OCI-LY1 (cell line): ENCODE data around the gene OLFML1.

Experiments used
- H2AFZ ChIP-seq: fragments of 200-600 bp; sonication (generic), shearing (Covaris generic); 2 replicates; pipeline ENCODE4 v1.6.0; 2014; ENCODE audit warnings: antibody characterized with exemption, mild to moderate bottlenecking, low read length
- H3F3A ChIP-seq: fragments of 200-600 bp; sonication (generic), shearing (Covaris generic); 2 replicates; pipeline ENCODE4 v1.6.0; 2014; ENCODE audit warnings: mild to moderate bottlenecking, antibody characterized with exemption, low read length, moderate library complexity; ENCODE audit not compliant: insufficient read depth
- H3K27ac ChIP-seq: fragments of 200-600 bp; sonication (generic); 2 replicates; pipeline ENCODE4 v1.5.1; 2014; ENCODE audit warnings: low read length, mixed run types, mild to moderate bottlenecking, low read depth; ENCODE audit not compliant: poor library complexity, severe bottlenecking
- H3K27me3 ChIP-seq: fragments of 200-600 bp; sonication (generic); 2 replicates; pipeline ENCODE4 v1.6.0; 2014; ENCODE audit warnings: antibody characterized with exemption, mild to moderate bottlenecking, low read length, moderate library complexity; ENCODE audit not compliant: insufficient read depth
- H3K36me3 ChIP-seq: fragments of 200-600 bp; sonication (generic); 2 replicates; pipeline ENCODE4 v1.6.1; 2014; ENCODE audit warnings: mild to moderate bottlenecking, antibody characterized with exemption, low read length, moderate library complexity, mixed read lengths; ENCODE audit not compliant: insufficient read depth
- H3K4me1 ChIP-seq: fragments of 200-600 bp; sonication (generic); 2 replicates; pipeline ENCODE4 v1.5.1; 2014; ENCODE audit warnings: mild to moderate bottlenecking, low read length, moderate library complexity; ENCODE audit not compliant: insufficient read depth, severe bottlenecking
- H3K4me2 ChIP-seq: fragments of 200-600 bp; sonication (generic), shearing (Covaris generic); 2 replicates; pipeline ENCODE4 v1.6.1; 2014; ENCODE audit warnings: low read length
- H3K4me3 ChIP-seq: fragments of 200-600 bp; sonication (generic); 2 replicates; pipeline ENCODE4 v1.5.1; 2014; ENCODE audit warnings: low read length, low read depth, mild to moderate bottlenecking, mixed read lengths; ENCODE audit not compliant: poor library complexity, severe bottlenecking
- H3K79me2 ChIP-seq: fragments of 200-600 bp; shearing (Covaris generic); 2 replicates; pipeline ENCODE4 v1.6.1; 2016; ENCODE audit warnings: mixed run types, low read length, mixed read lengths; ENCODE audit not compliant: insufficient read depth
- H3K9ac ChIP-seq: fragments of 200-600 bp; sonication (generic), shearing (Covaris generic); 2 replicates; pipeline ENCODE4 v1.6.1; 2014; ENCODE audit warnings: mild to moderate bottlenecking, low read length, mixed read lengths
- H3K9me2 ChIP-seq: fragments of 200-600 bp; sonication (generic), shearing (Covaris generic); 2 replicates; pipeline ENCODE4 v1.6.1; 2014; ENCODE audit warnings: low read depth, mild to moderate bottlenecking, low read length, mixed read lengths
- H3K9me3 ChIP-seq: fragments of 200-600 bp; shearing (Covaris generic); 2 replicates; pipeline ENCODE4 v1.6.1; 2014; ENCODE audit warnings: low read length, mixed read lengths
- H4K20me1 ChIP-seq: fragments of 200-600 bp; sonication (generic), shearing (Covaris generic); 2 replicates; pipeline ENCODE4 v1.6.0; 2016; ENCODE audit warnings: mild to moderate bottlenecking, low read length; ENCODE audit not compliant: insufficient read depth
- CTCF ChIP-seq: fragments of 200-600 bp; sonication (generic), shearing (Covaris generic); IDR thresholded peaks from 2 replicates; pipeline ENCODE4 v1.5.1; 2017; ENCODE audit warnings: mild to moderate bottlenecking, antibody characterized with exemption, low read length, moderate library complexity, mixed read lengths
- EZH2 ChIP-seq: fragments of 200-600 bp; sonication (generic), shearing (Covaris generic); IDR thresholded peaks from 2 replicates; pipeline ENCODE4 v1.8.0; 2017; ENCODE audit warnings: borderline replicate concordance, mixed run types, mild to moderate bottlenecking, antibody characterized with exemption, low read length, moderate library complexity, mixed read lengths

OLFML1 gene

GRCh38 chr11:7532405-7533145, 47.3 kb downstream of the OLFML1 start:
- Histone ChIP-seq H3K36me3 (peaks cover 14% of the 10 kb centered on the region), H3K9me3 (no peaks in the 10 kb centered on the region), H3K27me3 (no peaks in the 10 kb centered on the region), H3K9ac (no peak overlapping the region), H3K27ac (no peak overlapping the region), H3K4me3 (no peak overlapping the region), H3F3A (no peaks in the 10 kb centered on the region), H3K4me2 (no peak overlapping the region), H3K79me2 (no peaks in the 10 kb centered on the region), H3K9me2 (no peaks in the 10 kb centered on the region), H2AFZ (no peak overlapping the region), H4K20me1 (no peaks in the 10 kb centered on the region), H3K4me1 (peaks cover 17% of the 10 kb centered on the region)
- no peak for TF ChIP-seq CTCF
- no peak for TF ChIP-seq EZH2

GRCh38 chr11:7533199-7534041, 48.1 kb downstream of the OLFML1 start:
- no peak overlapping the region for H3K9ac ChIP-seq
- no peaks in the 10 kb centered on the region for H3K9me2 ChIP-seq
- TF ChIP-seq EZH2 (no peak), CTCF (no peak)
- no peaks in the 10 kb centered on the region for H4K20me1 ChIP-seq
- no peak overlapping the region for H3K27ac ChIP-seq
- H2AFZ ChIP-seq: no peak overlapping the region
- H3K79me2 ChIP-seq: no peaks in the 10 kb centered on the region
- H3K36me3 ChIP-seq: peaks cover 14% of the 10 kb centered on the region
- no peak overlapping the region for H3K4me2 ChIP-seq
- no peaks in the 10 kb centered on the region for H3K9me3 ChIP-seq
- H3K4me3 ChIP-seq: no peak overlapping the region
- no peaks in the 10 kb centered on the region for H3F3A ChIP-seq
- peaks cover 8% of the 10 kb centered on the region for H3K4me1 ChIP-seq
- no peaks in the 10 kb centered on the region for H3K27me3 ChIP-seq

- H3K27me3 ChIP-seq: no peaks in the 10 kb centered on the region
- H3K4me3 ChIP-seq: no peak overlapping the region
- H3K9me2 ChIP-seq: no peaks in the 10 kb centered on the region
- no peak overlapping the region for H2AFZ ChIP-seq
- H3K4me2 ChIP-seq: no peak overlapping the region
- H3K27ac ChIP-seq: no peak overlapping the region
- peaks cover 14% of the 10 kb centered on the region for H3K36me3 ChIP-seq
- H3K79me2 ChIP-seq: no peaks in the 10 kb centered on the region
- TF ChIP-seq CTCF (no peak), EZH2 (no peak)
- no peak overlapping the region for H3K9ac ChIP-seq
- H3K4me1 ChIP-seq: peaks cover 7% of the 10 kb centered on the region
- no peaks in the 10 kb centered on the region for H3K9me3 ChIP-seq
- no peaks in the 10 kb centered on the region for H4K20me1 ChIP-seq
- H3F3A ChIP-seq: no peaks in the 10 kb centered on the region
These were observed 48.7 kb downstream of the OLFML1 start for GRCh38 chr11:7534042-7534378.
